IPS DF 4.7 (cell line): ENCODE measurements around the gene BEST3.

Source experiments
- DNase-seq: peaks from one replicate; pipeline ENCODE4 v3.0.0-alpha.2; 2013; ENCODE audit warnings: low spot score; ENCODE audit errors: extremely low read depth

BEST3 gene

GRCh38 chr12:69698769-69699540, at the start of gene BEST3:
Gene BEST3 (minus strand): TSS chr12:69699303. CDS start chr12:69697798, 1,505 bp downstream.
- no peak for DNase-seq

DNA sequence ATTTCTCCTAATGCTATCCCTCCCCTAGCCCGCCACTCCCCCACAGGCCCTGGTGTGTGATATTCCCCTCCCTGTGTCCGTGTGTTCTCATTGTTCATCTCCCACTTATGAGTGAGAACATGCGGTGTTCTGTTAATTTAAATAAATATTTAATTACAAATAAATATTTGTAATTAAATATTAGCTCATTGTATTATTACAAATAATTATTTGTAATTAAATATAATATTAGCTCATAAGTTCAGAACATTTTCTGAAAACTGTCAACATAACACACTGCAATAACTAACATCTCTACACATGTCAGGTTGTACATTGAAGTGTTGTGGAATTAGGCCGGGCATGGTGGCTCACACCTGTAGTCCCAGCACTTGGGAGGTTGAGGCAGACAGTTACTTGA, 45.0 kb upstream of the BEST3 start:
- no peak for DNase-seq

DNA sequence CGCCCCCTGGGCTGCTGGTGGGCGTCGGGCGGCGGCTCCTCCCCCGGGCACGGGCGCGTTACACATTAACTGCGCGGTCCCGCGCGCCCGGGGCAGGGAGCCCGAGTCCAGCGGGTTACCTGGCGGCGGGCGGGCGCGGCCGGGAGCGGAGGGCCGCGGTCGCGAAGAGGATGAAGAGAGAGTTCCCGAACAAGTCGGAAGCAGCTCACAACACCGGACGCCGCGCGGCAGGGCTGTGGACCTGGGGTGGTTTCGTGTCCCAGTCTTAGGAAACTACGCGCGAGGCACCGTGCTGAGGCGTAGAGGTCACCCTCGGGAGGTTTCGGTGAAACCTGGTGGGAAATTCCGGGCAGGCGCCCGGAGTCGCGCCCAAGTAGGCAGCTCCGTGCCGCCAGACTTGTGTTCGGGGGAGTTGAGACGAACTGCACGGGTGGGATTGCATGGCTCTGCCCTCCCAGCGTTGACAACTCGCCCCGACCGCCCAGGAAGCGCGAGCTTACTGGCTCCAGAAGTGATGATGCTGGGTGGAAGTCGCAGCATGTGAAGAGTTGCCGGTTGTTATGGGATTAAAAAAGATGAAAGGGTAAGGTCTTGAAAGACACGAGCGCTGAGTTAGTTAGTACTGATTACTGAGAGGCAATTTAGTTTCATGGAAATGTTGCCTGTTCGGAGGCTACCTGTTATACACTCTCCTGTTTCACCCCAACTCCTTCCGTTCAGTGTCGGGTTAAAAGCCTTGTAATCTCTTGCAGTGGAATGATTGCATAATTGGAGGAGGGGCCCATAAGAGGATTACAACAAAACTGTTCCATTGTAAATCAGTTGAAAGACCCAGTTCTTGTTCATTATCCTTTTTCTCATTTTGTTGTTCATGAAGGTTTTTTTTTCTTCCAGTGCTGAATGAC, 40.4 kb upstream of the BEST3 start:
- peak; percentile 3 for DNase-seq

- DNase-seq = peak; percentile 36
Observed at GRCh38 chr12:69738351-69739286, 39.5 kb upstream of the BEST3 start, which contains the start of gene RAB3IP. Gene RAB3IP (plus strand): TSS chr12:69738860. CDS start chr12:69755409, 16,549 bp downstream.

- no peak for DNase-seq
Observed at GRCh38 chr12:69733638-69734037, 34.5 kb upstream of the BEST3 start.

DNA sequence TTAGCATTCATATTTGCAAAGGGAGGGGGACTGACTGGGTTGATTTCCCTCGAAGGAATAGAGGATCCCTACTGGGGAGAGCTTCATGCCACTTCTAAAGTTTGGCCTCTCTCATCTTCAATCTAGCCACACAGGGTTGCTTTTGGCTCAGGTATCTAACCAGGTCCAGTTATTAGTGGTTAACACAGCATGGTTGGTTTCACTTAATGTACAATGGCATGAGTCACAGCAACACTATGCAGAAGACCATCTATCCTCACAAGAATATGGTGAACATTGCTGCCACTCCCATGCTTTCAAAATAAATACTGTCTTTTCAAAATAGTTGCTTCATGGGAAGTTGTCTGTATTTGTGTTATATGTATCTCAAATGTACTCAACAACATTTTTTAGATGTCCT, 33.0 kb upstream of the BEST3 start:
- no peak for DNase-seq

DNA sequence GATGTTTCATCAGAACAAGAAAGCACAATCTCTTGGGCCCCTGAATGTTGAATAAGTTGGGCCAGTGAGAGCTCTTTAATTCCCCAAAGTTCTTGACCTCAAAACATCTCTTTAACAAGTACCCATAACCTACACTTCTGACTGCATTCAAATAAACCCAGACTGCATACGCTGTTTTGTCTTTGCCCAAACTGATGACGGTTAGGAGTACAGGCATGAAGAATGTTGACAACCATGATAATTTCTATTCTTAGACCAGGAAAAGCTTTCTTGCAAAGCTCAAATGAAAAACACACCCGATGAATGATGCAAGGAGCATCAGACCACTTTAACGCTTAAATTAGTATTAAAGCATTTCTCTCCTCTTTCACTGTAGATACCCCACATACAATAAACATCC, 27.8 kb upstream of the BEST3 start:
- no peak for DNase-seq

DNA sequence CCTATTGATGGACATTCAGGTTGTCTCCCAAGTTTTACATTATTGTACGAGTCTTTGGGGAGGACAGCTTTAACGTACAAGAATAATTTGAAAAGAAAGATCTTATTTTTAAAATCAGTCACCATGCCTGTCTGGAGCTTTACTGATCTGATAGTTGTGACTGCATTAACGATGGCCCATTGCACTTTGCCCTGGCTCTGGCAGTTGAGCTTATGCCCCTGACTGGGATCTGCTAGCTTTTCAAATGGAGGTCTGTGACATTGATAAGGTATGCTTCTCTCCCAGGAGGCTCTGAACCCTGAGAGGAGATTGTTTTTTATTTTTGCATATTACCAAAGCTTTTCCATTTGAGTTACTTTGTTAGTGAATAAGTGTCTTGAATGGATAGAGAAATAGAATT, 21.6 kb upstream of the BEST3 start:
- no peak for DNase-seq

DNA sequence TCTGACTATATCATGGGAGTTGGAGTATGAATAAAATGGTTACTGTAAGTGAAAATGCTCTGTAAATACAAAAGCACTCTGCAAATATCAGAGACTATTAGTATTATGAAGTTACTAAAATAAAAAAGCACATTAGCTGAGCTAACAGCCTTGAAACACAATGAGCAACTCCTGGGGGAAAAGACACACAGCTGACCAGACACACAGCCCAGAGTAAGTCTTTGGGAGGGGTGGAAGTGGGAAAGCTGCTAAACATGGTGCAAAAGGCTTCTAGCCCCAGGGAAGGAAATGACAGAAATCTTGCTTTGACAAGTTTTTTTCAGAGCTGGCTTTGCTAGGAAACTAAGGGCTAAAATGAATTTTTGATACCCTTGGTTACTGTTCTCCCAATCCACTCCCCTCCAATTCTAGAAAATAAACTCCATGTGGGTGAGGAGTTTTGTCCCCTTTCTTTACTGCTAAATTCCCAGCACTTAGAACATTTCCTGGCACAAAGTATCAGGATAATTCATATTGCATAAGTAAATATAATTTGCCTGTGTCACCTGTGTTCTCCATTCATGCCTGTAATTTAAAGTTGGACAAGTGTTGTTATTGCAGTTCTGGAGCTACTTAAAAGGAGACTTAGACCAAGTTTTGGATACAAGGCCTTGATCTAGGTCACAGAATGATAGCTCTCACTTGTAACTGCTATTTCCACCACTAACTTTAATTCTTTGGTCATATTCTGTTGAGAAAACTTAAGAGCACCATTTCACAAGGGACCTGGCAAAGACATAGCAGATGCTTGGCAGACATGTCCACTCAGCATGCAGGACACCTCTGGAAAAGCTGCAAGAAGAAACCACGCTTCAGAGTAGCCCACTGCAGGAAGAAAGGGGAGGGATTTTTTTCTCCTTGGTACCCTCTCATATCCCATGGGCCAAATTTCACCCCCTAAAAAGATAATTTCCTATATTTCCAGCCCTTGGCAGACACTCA, 20.5 kb upstream of the BEST3 start:
- DNase-seq = no peak

GRCh38 chr12:69714542-69714941, 15.4 kb upstream of the BEST3 start:
- no peak for DNase-seq

DNA sequence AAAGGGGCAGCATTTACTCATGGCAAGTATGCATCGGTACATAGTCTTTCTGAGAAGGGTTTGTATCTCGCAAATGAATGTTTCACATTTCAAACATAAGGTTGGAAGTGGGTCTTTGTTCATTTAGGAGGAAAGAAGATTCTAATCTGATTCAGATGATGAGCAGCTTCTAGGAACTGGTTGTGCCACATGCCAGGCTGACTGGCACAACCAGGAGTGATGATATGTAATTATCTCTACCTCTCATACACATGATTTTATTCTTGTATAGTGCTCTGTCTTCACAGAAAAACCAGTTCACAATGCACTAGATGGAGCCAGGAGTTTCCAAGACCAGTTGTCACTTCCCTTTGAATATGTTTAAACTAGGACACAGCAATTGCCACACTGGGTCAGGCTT, 13.7 kb upstream of the BEST3 start:
- DNase-seq = no peak

GRCh38 chr12:69708649-69709048, 9.5 kb upstream of the BEST3 start:
- DNase-seq = no peak

GRCh38 chr12:69704357-69704756, 5.3 kb upstream of the BEST3 start:
- no peak for DNase-seq

DNA sequence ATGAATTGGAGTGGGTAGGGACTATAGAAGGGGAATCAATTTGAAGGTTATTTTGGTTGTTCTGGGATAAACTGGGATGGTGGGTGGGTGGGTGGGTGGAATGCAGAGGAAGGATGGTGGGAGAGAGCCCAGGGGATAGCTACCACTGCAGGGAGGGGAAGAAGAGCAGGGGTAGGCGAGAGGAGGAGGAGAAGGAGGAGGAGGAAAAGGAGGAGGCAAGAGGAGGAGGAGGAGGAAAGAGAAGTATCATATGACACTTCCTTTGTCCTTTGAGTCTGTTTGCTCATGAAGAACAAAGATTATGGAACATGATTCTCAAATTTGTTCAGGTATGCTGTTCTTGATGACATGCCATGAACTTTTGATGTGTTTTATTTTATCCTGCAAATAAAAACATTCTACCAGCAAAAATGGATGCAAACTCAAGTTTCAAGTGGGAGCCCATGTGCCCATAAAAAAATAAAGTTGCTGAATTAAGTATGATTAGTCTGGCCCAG, 4.1 kb upstream of the BEST3 start:
- no peak for DNase-seq

- no peak for DNase-seq
Observed at GRCh38 chr12:69701826-69702225, 2.7 kb upstream of the BEST3 start.

GRCh38 chr12:69698054-69698453, 1.0 kb downstream of the BEST3 start:
- no peak for DNase-seq

GRCh38 chr12:69694123-69694522, 5.0 kb downstream of the BEST3 start:
- DNase-seq = no peak

GRCh38 chr12:69689638-69690037, 9.5 kb downstream of the BEST3 start:
- DNase-seq = no peak

GRCh38 chr12:69688471-69689427, 10.4 kb downstream of the BEST3 start:
- peak; percentile 71 for DNase-seq
